DMS114 treated with DMSO at 0.1 percent for 48 hours (cell line): ENCODE results near the gene TDRD1.

Source experiments
- DNase-seq: peaks from one replicate; lab custom pipeline; 2025; ENCODE audit not compliant: unreplicated experiment; lab: John Stamatoyannopoulos, UW

Gene TDRD1

DNA sequence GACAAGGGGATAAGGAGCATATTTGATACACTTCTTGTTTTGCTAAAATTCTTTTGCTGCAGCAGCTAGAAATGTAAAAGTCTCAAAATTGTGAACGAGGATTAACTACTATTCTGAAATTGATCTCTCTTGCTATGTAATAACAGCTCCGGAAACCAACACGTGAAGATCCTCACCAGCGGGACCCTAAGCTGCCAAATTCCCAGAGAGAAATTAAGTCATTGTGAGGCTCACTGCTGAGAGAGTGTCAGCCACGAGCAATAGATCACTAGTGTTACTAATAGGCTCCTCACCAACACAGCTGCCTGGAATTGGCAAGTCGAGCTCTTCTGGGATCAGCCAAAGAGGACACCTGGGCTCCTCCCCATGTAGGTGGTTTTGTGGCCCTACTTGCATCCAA lies 54.3 kb downstream of the TDRD1 start:
- DNase-seq: no peak

GRCh38 chr10:114234132-114234531 lies 55.0 kb downstream of the TDRD1 start:
- DNase-seq: no peak

DNA sequence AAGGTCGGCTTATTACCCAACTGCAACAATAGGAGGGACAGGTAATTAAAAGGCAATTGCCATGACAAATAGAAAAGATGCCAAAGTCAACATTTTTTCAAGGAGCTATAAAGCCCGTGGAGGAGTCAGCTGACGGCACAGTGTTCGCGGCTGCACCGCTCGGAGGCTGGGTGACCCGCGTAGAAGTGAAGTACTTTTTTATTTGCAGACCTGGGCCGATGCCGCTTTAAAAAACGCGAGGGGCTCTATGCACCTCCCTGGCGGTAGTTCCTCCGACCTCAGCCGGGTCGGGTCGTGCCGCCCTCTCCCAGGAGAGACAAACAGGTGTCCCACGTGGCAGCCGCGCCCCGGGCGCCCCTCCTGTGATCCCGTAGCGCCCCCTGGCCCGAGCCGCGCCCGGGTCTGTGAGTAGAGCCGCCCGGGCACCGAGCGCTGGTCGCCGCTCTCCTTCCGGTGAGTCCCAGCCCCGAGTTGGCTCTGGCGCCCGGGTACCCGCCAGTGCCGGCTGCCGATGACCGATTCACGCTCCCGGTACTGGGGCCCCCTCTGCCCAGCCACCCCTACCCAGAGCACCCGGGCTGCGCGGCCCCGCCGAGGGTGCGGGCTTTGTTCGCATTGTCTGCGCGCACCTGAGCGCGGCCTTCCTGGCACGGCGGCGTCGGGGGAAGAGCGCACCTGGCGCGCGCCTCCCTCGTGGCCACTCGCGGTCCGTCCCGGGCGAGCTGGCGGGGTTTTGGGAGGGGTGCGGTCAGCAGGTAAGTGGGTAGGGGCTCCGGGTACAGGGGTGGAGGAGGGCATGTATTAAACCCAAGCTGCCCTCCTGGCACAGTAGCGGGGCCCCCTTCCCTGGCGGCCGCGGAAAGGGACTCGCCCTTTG lies 60.2 kb downstream of the TDRD1 start, which contains the start of gene VWA2:
Gene VWA2, plus strand, starts transcription at position 138 of the 877 bp plus-strand sequence. CDS start 9,460 bp downstream, outside the sequence.
- no peak for DNase-seq

DNA sequence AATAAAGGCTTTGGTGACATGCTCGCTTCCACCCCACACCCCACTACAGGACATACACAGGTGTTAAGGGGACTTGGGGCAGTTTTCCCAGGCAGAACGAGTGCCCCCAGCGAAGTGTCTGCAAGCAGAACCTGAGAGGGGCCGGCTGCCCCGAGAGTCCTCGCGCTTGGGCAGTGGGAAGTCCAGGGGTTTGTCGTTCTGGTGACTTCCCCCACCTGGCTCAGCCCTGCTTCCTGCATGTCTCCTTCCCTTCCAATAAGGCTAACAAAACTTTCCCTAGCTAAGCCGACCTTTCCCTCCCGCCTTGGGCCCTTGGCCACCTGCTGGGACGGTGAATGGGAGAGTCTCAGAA lies 60.8 kb downstream of the TDRD1 start:
- no peak for DNase-seq

DNA sequence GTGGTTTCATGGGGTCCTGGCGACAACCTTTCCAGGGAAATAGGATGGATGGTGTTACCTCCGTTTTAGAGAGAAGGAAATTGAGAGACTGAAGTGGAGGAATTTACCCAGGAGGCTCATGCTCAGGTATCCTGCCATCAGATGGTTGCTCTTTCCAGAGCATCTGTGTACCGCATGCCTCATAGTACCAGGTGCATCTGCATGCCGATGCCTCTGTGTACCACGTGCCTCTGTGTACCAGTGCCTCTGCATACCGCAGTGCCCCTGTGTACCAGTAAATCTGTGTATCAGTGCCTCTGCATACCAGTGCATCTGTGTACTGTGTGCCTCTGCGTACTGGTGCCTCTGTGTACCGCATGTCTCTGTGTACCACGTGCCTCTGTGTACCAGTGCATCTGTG lies 63.1 kb downstream of the TDRD1 start:
- no peak for DNase-seq

DNA sequence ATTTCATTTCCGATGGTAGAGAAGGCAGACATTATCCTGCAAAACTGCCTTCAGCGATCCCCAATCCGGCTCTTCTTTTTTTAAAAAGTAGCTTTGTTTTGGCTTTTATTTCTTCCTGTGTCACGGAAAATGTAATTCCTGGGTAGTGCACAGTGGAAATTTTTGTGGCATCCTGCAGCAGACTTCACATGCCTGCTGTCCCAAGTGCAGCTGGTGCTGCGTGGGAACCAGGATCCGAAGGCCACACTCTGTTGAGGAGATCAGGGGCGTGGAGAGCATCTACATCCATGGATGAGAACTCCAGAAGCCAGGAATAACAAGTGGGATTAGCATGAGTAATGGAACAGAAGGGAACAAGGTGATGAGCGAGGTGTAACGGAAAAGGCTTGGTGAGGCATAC lies 64.5 kb downstream of the TDRD1 start:
- no peak for DNase-seq

GRCh38 chr10:114244126-114244525 lies 65.0 kb downstream of the TDRD1 start:
- no peak for DNase-seq

DNA sequence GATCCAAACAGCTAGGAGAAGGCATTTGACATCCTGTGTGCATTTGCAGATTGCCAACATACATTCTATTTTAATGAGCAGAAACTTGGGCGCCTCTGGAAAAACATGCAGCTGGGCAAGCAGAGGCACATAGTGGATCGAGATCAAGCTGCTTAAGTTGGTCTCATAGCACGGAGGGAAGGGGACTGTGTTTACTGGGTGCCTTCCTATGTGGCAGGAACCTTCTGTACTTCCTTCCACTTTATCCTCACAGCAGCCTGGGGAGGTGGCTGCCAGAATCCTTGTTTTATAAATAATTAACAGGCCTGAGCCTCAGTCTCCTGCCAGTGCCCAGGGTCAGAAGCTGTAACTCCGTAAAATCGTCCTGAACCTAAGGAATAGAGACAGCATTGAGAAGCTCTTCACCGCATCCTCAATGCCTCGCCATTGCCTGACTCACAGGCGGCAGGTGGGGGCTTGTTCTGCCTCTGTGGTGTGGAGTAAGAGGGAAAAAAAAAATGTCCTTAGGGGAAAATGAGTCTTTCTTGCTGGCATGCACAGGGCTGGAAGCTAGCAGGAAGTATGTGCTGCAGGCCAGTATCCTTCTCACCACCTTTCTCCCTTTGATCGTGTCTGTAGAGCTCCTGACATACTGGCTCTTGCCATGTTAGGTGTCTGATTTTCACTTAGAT lies 66.1 kb downstream of the TDRD1 start:
- no peak for DNase-seq

- no peak for DNase-seq
Observed at GRCh38 chr10:114246679-114247305, 67.6 kb downstream of the TDRD1 start.

DNA sequence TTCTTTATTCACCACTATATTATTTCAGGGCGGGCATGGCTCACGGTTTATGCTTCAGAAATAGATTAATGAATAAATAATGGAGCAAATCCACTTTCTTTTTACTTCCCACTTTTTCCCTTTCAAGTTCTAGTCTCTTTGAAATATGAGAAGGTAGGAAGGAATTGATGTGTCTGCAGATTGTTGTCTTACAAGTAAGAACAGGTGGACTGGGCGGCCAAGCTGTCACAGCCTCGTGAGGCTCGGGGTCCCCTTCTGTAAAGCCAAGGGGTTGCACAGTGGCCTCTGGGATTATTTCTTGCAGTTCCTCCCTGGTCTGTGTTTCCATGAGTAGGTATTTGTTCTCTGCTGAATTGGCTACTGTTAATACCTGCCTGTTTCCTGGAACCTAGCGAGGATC lies 71.1 kb downstream of the TDRD1 start:
- DNase-seq: no peak

GRCh38 chr10:114250716-114251115 lies 71.6 kb downstream of the TDRD1 start:
- DNase-seq: no peak

DNA sequence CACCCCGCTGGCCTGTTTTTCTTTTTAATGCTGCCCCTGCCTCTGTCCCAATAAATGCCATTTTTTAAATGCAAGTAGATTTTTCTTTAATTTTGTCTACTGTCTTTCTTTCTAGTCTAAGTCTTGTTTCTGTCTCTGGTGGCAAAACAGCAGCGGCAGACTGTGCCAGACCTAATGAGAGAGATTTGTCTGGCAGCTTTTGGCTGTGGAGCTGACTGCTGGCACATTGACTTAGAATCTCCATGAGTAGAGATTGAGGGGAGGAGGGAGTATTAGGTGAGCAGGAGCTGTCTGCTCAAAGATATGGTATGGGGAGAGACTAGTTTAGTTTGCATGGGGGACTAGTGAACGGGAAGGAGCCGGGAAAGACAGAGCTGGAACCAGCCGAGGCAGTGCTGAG lies 72.9 kb downstream of the TDRD1 start:
- DNase-seq: no peak

GRCh38 chr10:114252883-114253282 lies 73.7 kb downstream of the TDRD1 start:
- DNase-seq: no peak

GRCh38 chr10:114255227-114255626 lies 76.1 kb downstream of the TDRD1 start:
- no peak for DNase-seq

- no peak for DNase-seq
Observed at GRCh38 chr10:114256008-114256765, 77.0 kb downstream of the TDRD1 start.

DNA sequence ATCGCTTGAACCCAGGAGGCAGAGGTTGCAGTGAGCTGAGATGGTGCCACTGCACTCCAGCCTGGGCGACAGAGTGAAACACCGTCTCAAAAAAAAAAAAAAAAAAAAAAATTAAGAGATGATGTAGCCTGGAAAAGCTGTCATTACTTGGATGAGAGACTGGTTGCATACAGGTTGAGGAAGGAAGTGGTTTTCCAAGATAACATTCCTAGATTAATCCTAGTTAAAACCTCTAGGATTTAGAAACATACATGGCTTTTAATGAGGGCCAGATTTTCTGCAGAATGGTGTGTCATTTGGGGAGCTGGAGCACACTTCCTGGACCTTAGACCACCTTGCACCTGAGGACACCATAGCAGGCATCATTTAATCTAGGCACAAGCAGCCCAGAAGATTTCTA lies 77.7 kb downstream of the TDRD1 start:
- DNase-seq: no peak

DNA sequence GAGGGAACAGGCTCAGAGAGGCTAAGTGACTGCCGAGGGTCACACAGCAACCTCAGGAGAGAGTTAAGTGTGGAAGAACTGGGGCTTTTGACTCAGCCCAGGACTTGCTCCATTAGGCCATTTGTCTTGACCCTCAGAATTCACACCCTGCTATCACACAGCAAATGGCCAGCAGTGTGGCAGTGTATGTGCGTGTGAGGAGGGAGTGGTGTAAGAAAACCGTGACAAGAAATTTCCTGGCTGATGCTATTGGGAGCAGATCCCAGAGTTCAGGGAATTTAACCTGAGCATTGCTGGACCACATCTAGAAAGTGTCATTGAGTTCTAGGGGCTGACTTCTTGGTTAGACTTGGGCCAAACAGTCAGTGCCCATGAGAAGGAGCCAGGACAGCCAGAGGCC lies 78.3 kb downstream of the TDRD1 start:
- no peak for DNase-seq

DNA sequence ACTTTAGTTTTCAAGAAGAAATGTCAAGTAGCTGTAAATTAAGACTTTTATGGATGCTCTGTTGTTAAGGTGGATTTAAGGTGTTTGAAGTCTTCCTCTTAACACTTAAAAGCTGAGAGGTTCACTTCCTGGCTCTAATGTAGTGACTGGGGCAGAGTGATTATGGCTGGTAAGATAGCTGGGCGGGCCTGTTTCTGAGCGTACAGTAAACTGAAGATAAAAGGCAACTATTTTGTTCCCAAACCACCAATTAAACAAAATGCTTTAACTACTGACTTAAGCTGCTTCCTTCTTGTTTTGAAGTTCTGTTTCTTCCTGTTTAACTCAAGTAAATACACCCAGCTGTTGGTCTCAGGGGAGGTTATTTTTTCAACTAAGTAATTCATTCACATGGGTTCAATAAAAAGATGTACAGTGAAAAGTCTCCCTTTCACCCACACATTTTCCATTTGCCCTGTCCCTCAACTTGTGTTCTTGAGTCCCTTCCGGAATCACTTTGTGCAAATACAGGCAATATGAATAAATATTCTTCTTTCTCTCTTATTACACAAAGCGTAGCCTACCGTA lies 79.2 kb downstream of the TDRD1 start:
- no peak for DNase-seq

DNA sequence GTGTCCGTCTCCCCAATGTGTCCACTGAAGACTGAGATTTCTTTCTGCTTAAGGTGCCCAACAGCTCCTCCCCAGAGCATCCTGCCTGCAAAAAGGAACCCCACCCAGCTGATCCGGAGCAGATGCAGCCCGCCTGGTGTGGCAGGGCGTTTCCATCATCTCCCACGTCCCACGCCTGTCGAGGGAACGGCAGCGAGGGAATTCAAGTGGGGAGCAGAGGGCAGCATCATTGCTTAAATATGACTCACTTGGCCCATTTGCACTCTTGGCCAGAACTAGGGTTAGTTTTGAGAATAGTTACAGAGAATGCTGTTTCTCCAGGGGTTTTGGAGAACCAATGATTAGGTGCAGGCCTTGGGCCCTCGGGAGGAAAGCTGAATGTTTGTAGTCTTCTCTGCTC lies 80.7 kb downstream of the TDRD1 start:
- DNase-seq: no peak

DNA sequence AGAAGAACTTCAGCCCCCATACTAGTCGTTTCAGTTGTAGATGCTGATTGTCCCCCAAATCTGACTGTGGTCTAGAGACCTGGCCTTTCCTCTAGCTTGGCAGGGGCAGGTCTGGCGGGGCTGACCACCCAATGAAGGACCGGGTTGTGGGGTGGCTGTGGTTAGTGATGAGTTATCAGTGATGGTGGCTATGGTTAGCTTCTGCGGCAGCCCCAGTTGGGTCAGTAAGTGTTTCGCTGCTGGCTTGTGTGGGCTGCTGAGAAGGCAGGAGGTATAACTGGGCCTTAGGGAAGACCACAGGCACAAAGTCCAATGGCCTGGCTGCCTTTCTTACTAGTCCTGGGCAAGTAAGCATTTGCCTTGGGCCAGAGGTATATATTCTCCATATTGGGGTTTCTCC lies 81.2 kb downstream of the TDRD1 start:
- DNase-seq: no peak

DNA sequence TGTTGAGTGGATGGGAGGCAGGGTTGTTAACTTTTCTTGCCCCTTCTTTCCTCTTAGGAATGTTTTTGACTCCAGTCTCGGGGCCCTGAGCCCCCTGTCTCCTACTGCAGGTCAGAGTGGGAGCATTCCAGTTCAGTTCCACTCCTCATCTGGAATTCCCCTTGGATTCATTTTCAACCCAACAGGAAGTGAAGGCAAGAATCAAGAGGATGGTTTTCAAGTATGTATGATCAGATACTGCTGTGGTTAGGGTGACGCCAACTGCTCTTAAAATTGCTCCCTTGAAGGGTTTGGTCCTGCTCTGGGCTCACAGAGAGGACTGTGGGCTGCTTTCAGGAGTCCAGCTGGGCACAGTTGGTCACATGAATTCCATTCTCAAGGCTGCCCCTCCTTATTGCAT lies 81.9 kb downstream of the TDRD1 start:
- no peak for DNase-seq
